ENCODE results near the gene STIMATE.

DNA sequence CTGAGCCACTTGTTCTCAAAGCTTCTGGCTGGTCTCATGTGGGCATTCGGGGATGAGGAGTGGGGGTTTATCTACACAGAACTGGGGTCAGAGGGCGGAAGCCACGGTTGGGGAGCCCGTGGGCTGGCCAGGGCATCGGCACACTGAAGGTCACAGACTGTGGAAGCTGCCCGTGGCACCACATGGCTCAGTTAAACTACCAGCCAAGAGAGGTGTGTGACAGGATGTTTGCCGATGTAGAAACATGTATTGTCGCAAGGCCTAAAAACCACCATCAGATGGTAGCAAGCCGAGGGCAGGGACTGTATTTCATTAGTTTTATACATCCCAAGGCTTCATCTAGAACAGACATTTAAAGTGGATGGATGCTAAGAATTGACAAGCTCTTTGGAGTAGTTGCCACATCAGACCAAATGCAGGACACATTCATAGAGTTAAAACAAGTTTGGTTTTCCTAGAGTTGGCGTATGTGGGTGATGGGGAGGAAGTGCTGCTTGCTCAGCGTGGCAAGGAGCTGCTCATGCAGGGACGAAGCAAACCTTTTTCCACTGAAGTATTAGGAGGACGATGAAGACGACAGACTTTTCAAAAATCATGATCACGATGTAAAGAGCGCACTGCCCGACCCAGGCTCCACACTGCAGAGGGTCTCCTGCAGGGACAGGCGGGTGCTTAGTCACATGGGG is 52.9 kb downstream of the STIMATE start:
- TF ChIP-seq, protein P1, sequence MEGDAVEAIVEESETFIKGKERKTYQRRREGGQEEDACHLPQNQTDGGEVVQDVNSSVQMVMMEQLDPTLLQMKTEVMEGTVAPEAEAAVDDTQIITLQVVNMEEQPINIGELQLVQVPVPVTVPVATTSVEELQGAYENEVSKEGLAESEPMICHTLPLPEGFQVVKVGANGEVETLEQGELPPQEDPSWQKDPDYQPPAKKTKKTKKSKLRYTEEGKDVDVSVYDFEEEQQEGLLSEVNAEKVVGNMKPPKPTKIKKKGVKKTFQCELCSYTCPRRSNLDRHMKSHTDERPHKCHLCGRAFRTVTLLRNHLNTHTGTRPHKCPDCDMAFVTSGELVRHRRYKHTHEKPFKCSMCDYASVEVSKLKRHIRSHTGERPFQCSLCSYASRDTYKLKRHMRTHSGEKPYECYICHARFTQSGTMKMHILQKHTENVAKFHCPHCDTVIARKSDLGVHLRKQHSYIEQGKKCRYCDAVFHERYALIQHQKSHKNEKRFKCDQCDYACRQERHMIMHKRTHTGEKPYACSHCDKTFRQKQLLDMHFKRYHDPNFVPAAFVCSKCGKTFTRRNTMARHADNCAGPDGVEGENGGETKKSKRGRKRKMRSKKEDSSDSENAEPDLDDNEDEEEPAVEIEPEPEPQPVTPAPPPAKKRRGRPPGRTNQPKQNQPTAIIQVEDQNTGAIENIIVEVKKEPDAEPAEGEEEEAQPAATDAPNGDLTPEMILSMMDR (IDR thresholded peaks at IDR 0.05) = no peak
- TF ChIP-seq POLR2A (IDR thresholded peaks at IDR 0.05) (no peak), EP300 (IDR thresholded peaks at IDR 0.05) (no peak)
